Measurements from ENCODE around the gene PDK2.

Gene PDK2

GRCh38 chr17:50094753-50095619, at the start of gene PDK2:
Gene PDK2 (plus strand): TSS chr17:50095351. CDS start chr17:50095436, 85 bp downstream.
- peak within 1 kb of the TSS; percentile 72 to 92 (median 84) for H3K4me3 ChIP-seq
- H3K27ac ChIP-seq = peak within 1 kb of the TSS; percentile 54 to 88 (median 79); a peak in 21 of 22 replicates
- no peaks in the 10 kb centered on the region for H3K27me3 ChIP-seq
- no peaks in the 10 kb centered on the region for H3K9me3 ChIP-seq (replicated peaks in 1 of 11)
- peak within 1 kb of the TSS; percentile 80 to 90 (median 86) for H3K9ac ChIP-seq
- no peak for TF ChIP-seq Cebpa-rat (IDR thresholded peaks at IDR 0.05)
- H3K4me2 ChIP-seq = peak within 1 kb of the TSS; percentile 94 to 100 (median 98)
- H3K36me3 ChIP-seq = peaks cover 5 to 27% (median 15%) of the 10 kb centered on the region in 11 experiments; a peak in 15 of 22 replicates
- H3K4me1 ChIP-seq = peaks cover 13 to 26% (median 21%) of the 10 kb centered on the region in 10 experiments
- H4K20me1 ChIP-seq = peaks cover 0 to 6% (median 0%) of the 10 kb centered on the region in 11 experiments; a peak in 4 of 22 replicates

GRCh38 chr17:50046179-50046578, 49.0 kb upstream of the PDK2 start:
- Histone ChIP-seq H3K9me3 (replicated peaks in 1 of 11) (no peaks in the 10 kb centered on the region), H3K4me2 (0 out of 22 replicates have a peak overlapping the region, but pooled peaks of 1 of the 11 experiments have one; percentile 68), H3K4me1 (peaks cover 14 to 40% (median 22%) of the 10 kb centered on the region in 10 experiments), H3K27me3 (peaks cover 0 to 6% (median 0%) of the 10 kb centered on the region in 11 experiments; a peak in 2 of 22 replicates), H3K27ac (no peak overlapping the region), H3K36me3 (no peaks in the 10 kb centered on the region), H3K4me3 (no peak overlapping the region), H4K20me1 (no peaks in the 10 kb centered on the region; a peak in 1 of 22 replicates), H3K9ac (no peak overlapping the region)
- no peak for TF ChIP-seq Cebpa-rat (IDR thresholded peaks at IDR 0.05)

GRCh38 chr17:50046667-50047066, 48.5 kb upstream of the PDK2 start:
- Histone ChIP-seq H3K9ac (no peak overlapping the region), H3K4me3 (no peak overlapping the region), H3K4me1 (peaks cover 19 to 45% (median 26%) of the 10 kb centered on the region in 10 experiments)

GRCh38 chr17:50047083-50047482, 48.1 kb upstream of the PDK2 start:
- H3K9ac ChIP-seq = peak overlapping the region in 1 of 11 experiments; percentile 13; a peak in 1 of 22 replicates
- no peaks in the 10 kb centered on the region for H3K9me3 ChIP-seq (replicated peaks in 1 of 11)
- H3K4me1 ChIP-seq = peaks cover 20 to 46% (median 27%) of the 10 kb centered on the region in 10 experiments
- H4K20me1 ChIP-seq = no peaks in the 10 kb centered on the region; a peak in 1 of 22 replicates
- no peak for TF ChIP-seq Cebpa-rat (IDR thresholded peaks at IDR 0.05)
- no peak overlapping the region for H3K4me3 ChIP-seq
- H3K4me2 ChIP-seq = peak overlapping the region in 10 of 11 experiments; percentile 14 to 83 (median 56); a peak in 19 of 22 replicates
- no peaks in the 10 kb centered on the region for H3K36me3 ChIP-seq
- H3K27ac ChIP-seq = peak overlapping the region in 3 of 11 experiments; percentile 34 to 44 (median 39); a peak in 4 of 22 replicates
- peaks cover 0 to 6% (median 0%) of the 10 kb centered on the region in 11 experiments; a peak in 2 of 22 replicates for H3K27me3 ChIP-seq

More at GRCh38 chr17:50046667-50047066, 48.5 kb upstream of the PDK2 start:
- Histone ChIP-seq H3K27me3 (peaks cover 0 to 6% (median 0%) of the 10 kb centered on the region in 11 experiments; a peak in 2 of 22 replicates), H3K27ac (no peak overlapping the region), H3K4me2 (peak overlapping the region in 4 of 11 experiments; percentile 50 to 72 (median 70); a peak in 2 of 22 replicates), H3K36me3 (no peaks in the 10 kb centered on the region), H4K20me1 (no peaks in the 10 kb centered on the region; a peak in 1 of 22 replicates), H3K9me3 (replicated peaks in 1 of 11) (no peaks in the 10 kb centered on the region)
- TF ChIP-seq Cebpa-rat (IDR thresholded peaks at IDR 0.05) = no peak

- peak overlapping the region in 1 of 11 experiments; percentile 13; a peak in 1 of 22 replicates for H3K9ac ChIP-seq
- peak overlapping the region in 10 of 11 experiments; percentile 14 to 83 (median 56); a peak in 19 of 22 replicates for H3K4me2 ChIP-seq
- peaks cover 26 to 46% (median 32%) of the 10 kb centered on the region in 10 experiments for H3K4me1 ChIP-seq
- no peak overlapping the region for H3K4me3 ChIP-seq
- H4K20me1 ChIP-seq = no peaks in the 10 kb centered on the region; a peak in 1 of 22 replicates
- H3K27me3 ChIP-seq = peaks cover 0 to 6% (median 0%) of the 10 kb centered on the region in 11 experiments; a peak in 4 of 22 replicates
- no peaks in the 10 kb centered on the region for H3K9me3 ChIP-seq (replicated peaks in 1 of 11)
- no peak for TF ChIP-seq Cebpa-rat (IDR thresholded peaks at IDR 0.05)
- H3K36me3 ChIP-seq = no peaks in the 10 kb centered on the region
- H3K27ac ChIP-seq = peak overlapping the region in 3 of 11 experiments; percentile 34 to 44 (median 39); a peak in 4 of 22 replicates
Observed at GRCh38 chr17:50047488-50048126, 47.5 kb upstream of the PDK2 start.

GRCh38 chr17:50048146-50048720, 46.9 kb upstream of the PDK2 start:
- Histone ChIP-seq H3K27ac (no peak overlapping the region), H3K36me3 (no peaks in the 10 kb centered on the region), H4K20me1 (no peaks in the 10 kb centered on the region; a peak in 2 of 22 replicates), H3K4me1 (peaks cover 27 to 46% (median 34%) of the 10 kb centered on the region in 10 experiments), H3K9me3 (replicated peaks in 1 of 11) (no peaks in the 10 kb centered on the region), H3K9ac (no peak overlapping the region), H3K27me3 (peaks cover 0 to 10% (median 4%) of the 10 kb centered on the region in 11 experiments; a peak in 12 of 22 replicates), H3K4me3 (no peak overlapping the region), H3K4me2 (peak overlapping the region in 6 of 11 experiments; percentile 53 to 83 (median 70); a peak in 8 of 22 replicates)
- no peak for TF ChIP-seq Cebpa-rat (IDR thresholded peaks at IDR 0.05)

- H3K4me1 ChIP-seq = peaks cover 27 to 46% (median 36%) of the 10 kb centered on the region in 10 experiments
- H3K4me2 ChIP-seq = no peak overlapping the region
- no peaks in the 10 kb centered on the region for H3K9me3 ChIP-seq (replicated peaks in 1 of 11)
- no peak for TF ChIP-seq Cebpa-rat (IDR thresholded peaks at IDR 0.05)
- no peaks in the 10 kb centered on the region for H3K36me3 ChIP-seq
- no peak overlapping the region for H3K9ac ChIP-seq
- H3K27ac ChIP-seq = no peak overlapping the region
- H3K4me3 ChIP-seq = no peak overlapping the region
- H3K27me3 ChIP-seq = peaks cover 4 to 17% (median 11%) of the 10 kb centered on the region in 11 experiments; a peak in 21 of 22 replicates
- no peaks in the 10 kb centered on the region; a peak in 2 of 22 replicates for H4K20me1 ChIP-seq
Observed at GRCh38 chr17:50048988-50049387, 46.2 kb upstream of the PDK2 start.

GRCh38 chr17:50049636-50050035, 45.5 kb upstream of the PDK2 start:
- H3K27me3 ChIP-seq = peaks cover 11 to 24% (median 18%) of the 10 kb centered on the region in 11 experiments
- no peaks in the 10 kb centered on the region for H3K9me3 ChIP-seq (replicated peaks in 1 of 11)
- no peaks in the 10 kb centered on the region; a peak in 2 of 22 replicates for H4K20me1 ChIP-seq
- peak overlapping the region in 1 of 11 experiments; percentile 12; a peak in 1 of 22 replicates for H3K4me2 ChIP-seq
- H3K4me1 ChIP-seq = peaks cover 27 to 46% (median 36%) of the 10 kb centered on the region in 10 experiments
- no peaks in the 10 kb centered on the region for H3K36me3 ChIP-seq
- H3K4me3 ChIP-seq = no peak overlapping the region
- no peak overlapping the region for H3K9ac ChIP-seq
- no peak overlapping the region for H3K27ac ChIP-seq
- no peak for TF ChIP-seq Cebpa-rat (IDR thresholded peaks at IDR 0.05)
